ENCODE data around the gene MGP. TPM values are rescaled to one million over a fixed set of nuclear protein-coding genes. Genes with fewer than 3 reads are reported as not detected.

MGP gene
- total and polyA plus RNA-seq, 2 of the 8 experiments (the other 6 are each of a cell fraction or from before 2014, with no cell fraction given), result not detected

DNA sequence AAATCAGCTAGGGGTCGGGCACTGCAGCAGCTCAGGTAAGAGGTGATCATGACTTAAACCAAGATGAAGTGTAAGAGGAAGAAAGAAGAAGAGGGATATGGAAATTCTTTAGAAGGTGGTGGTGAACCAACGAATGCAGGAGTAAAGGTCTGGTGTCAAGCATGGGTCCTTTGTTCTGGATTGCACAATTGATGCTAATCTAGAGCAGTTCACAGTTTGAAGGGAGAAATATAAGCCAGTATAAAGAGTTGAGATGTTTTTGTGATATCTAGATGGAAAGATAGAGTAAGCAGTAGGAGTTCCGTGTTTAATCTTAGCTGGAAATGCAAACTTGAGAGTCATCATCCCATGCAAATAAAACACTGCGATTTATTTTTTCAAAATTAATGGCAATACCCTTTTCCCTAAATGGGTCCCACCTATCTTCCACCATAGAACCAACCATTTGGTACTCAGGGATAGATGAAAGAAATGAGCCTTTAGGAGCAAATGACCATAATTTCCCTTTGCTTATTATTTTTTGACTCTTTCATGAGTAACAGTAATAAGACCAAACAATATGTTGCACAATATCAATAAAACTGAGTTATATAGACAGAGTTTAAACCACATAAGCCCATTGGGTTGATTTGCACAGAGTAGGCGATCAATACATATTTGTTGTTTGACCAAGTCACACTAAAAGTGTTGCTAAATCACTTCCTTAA, 15.0 kb upstream of the MGP start:
- Histone ChIP-seq H3K56ac (replicated peaks; ENCODE audit: insufficient read length, low read depth, low read length) (no peak overlapping the region), H3K27me3 (replicated peaks in 1 of 4; ENCODE audit: control insufficient read depth in 3 of 4, extremely low read depth in 1 of 4, insufficient read depth in 3 of 4, low read length in 3 of 4) (no peaks in the 10 kb centered on the region), H3K9me3 (ENCODE audit: insufficient read depth in 2 of 2, low read depth in 1 of 2, low read length in 1 of 2) (no peaks in the 10 kb centered on the region), H4K91ac (replicated peaks; ENCODE audit: insufficient read length, low read length) (no peak overlapping the region), H2BK120ac (replicated peaks; ENCODE audit: low read depth, low read length) (no peak overlapping the region), H3K36me3 (ENCODE audit: control insufficient read depth in 2 of 4, insufficient read depth in 4 of 4, low read length in 3 of 4) (no peaks in the 10 kb centered on the region), H3K79me2 (ENCODE audit: control insufficient read depth in 1 of 2, insufficient read depth in 2 of 2, low read length in 2 of 2) (no peaks in the 10 kb centered on the region), H2AK5ac (ENCODE audit: low read depth, low read length) (no peak overlapping the region), H2BK20ac (ENCODE audit: low read length) (no peak overlapping the region), H3K4me1 (replicated peaks in 1 of 4; ENCODE audit: control insufficient read depth in 3 of 4, insufficient read depth in 4 of 4, low read length in 3 of 4) (no peaks in the 10 kb centered on the region), H2BK12ac (ENCODE audit: low read depth, low read length) (no peak overlapping the region), H2BK5ac (ENCODE audit: low read depth, low read length) (no peak overlapping the region), H3K79me1 (ENCODE audit: low read depth, low read length) (no peaks in the 10 kb centered on the region), H3K18ac (ENCODE audit: extremely low read depth, low read length) (no peak overlapping the region), H3K23ac (ENCODE audit: insufficient read length) (no peak overlapping the region), H3K4ac (replicated peaks; ENCODE audit: insufficient read length, low read depth, low read length) (no peak overlapping the region), H3K14ac (ENCODE audit: insufficient read length) (no peak overlapping the region), H4K8ac (ENCODE audit: extremely low read depth, insufficient read depth, low read length) (no peak overlapping the region), H3K27ac (ENCODE audit: low read depth, low read length) (no peak overlapping the region), H3K23me2 (ENCODE audit: low read depth, low read length) (no peaks in the 10 kb centered on the region), H3K9ac (replicated peaks in 1 of 4; ENCODE audit: extremely low read depth in 1 of 4, low read depth in 3 of 4, low read length in 3 of 4) (no peak overlapping the region), H4K5ac (ENCODE audit: insufficient read length, low read depth, low read length) (no peak overlapping the region), H2BK15ac (ENCODE audit: low read length) (no peak overlapping the region), H2AFZ (ENCODE audit: low read length) (no peak overlapping the region), H3K4me2 (ENCODE audit: insufficient read depth in 1 of 2, low read depth in 2 of 2, low read length in 2 of 2) (no peak overlapping the region), H3K4me3 (ENCODE audit: extremely low read depth in 1 of 4, insufficient read depth in 2 of 4, low read depth in 3 of 4, low read length in 4 of 4) (no peak overlapping the region), H4K20me1 (replicated peaks in 1 of 2; ENCODE audit: control insufficient read depth in 1 of 2, insufficient read depth in 2 of 2, low read length in 2 of 2) (no peaks in the 10 kb centered on the region)
- TF ChIP-seq SP2 (IDR thresholded peaks at IDR 0.05; ENCODE audit: low read length) (no peak), GABPA (IDR thresholded peaks at IDR 0.05; ENCODE audit: borderline replicate concordance, insufficient read depth, low read length) (no peak), HDAC6 (IDR thresholded peaks at IDR 0.05; ENCODE audit: low read depth, low read length) (no peak), CEBPB (IDR thresholded peaks at IDR 0.05; ENCODE audit: low read depth, low read length) (peak; percentile 36; the same call in 1 of the 2 replicates), RXRA (IDR thresholded peaks at IDR 0.05; ENCODE audit: insufficient read depth, low read depth, low read length) (no peak), POLR2A (IDR thresholded peaks at IDR 0.05; ENCODE audit: control extremely low read depth in 1 of 2, low read depth in 2 of 2, low read length in 2 of 2) (no peak)
- TF ChIP-seq, protein P1, sequence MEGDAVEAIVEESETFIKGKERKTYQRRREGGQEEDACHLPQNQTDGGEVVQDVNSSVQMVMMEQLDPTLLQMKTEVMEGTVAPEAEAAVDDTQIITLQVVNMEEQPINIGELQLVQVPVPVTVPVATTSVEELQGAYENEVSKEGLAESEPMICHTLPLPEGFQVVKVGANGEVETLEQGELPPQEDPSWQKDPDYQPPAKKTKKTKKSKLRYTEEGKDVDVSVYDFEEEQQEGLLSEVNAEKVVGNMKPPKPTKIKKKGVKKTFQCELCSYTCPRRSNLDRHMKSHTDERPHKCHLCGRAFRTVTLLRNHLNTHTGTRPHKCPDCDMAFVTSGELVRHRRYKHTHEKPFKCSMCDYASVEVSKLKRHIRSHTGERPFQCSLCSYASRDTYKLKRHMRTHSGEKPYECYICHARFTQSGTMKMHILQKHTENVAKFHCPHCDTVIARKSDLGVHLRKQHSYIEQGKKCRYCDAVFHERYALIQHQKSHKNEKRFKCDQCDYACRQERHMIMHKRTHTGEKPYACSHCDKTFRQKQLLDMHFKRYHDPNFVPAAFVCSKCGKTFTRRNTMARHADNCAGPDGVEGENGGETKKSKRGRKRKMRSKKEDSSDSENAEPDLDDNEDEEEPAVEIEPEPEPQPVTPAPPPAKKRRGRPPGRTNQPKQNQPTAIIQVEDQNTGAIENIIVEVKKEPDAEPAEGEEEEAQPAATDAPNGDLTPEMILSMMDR (IDR thresholded peaks at IDR 0.05; ENCODE audit: control extremely low read depth in 1 of 3, insufficient read depth in 1 of 3, low read depth in 1 of 3, low read length in 3 of 3), result no peak
- CTCF ChIA-PET (ENCODE audit: partially characterized antibody), result interaction anchor here (1.2 to 2.5 kb wide), 8 partner anchors 8 to 176 kb away, joined by 3 to 11 read pairs (median 4); no protein-coding TSS in a partner anchor
- FAIRE-seq (no peak), DNase-seq (ENCODE audit: low read depth in 1 of 2, low spot score in 2 of 2) (no peak)
- WGBS, 2 experiments (ENCODE audit: extremely low coverage in 1 of 2, insufficient coverage in 1 of 2, insufficient read length in 1 of 2, insufficient replicate concordance in 2 of 2, low coverage in 1 of 2, low lambda C conversion rate in 2 of 2, missing lambda C conversion rate in 1 of 2), result 85% methylated on average over 5 of the region's 5 CpGs; no CpG with 5 or more reads in 1 of the 2 experiments
- POLR2A ChIA-PET (ENCODE audit: partially characterized antibody), result no interaction called here

All from H1 (cell line).